Mucosa of rectum (tissue), 2 donors: ENCODE measurements around the gene PTGIS.
A peak's percentile ranks its signal among the peaks of the same experiment; 100 is the strongest.

ENCODE experiments used
- H3K27ac ChIP-seq, 2 donors: one replicate each; pipeline ENCODE4 v1.7.0; 2013; ENCODE audit warnings: inconsistent platforms in 2 of 2, low read depth in 2 of 2, low read length in 2 of 2
- H3K27me3 ChIP-seq, 2 donors: one replicate each; pipeline ENCODE4 v1.7.0; 2013; ENCODE audit warnings: low read length in 2 of 2; ENCODE audit not compliant: control insufficient read depth in 2 of 2, insufficient read depth in 2 of 2
- H3K36me3 ChIP-seq, 2 donors: one replicate each; pipeline ENCODE4 v1.7.0; 2013; ENCODE audit warnings: low read length in 2 of 2; ENCODE audit not compliant: control insufficient read depth in 2 of 2, insufficient read depth in 2 of 2
- H3K4me1 ChIP-seq, 2 donors: one replicate each; pipeline ENCODE4 v1.7.0; 2013; ENCODE audit warnings: low read length in 2 of 2, mild to moderate bottlenecking in 1 of 2; ENCODE audit not compliant: control insufficient read depth in 2 of 2, insufficient read depth in 2 of 2
- H3K4me3 ChIP-seq, 2 donors: one replicate each; pipeline ENCODE4 v1.7.0; 2013; ENCODE audit warnings: low read length in 2 of 2
- H3K9ac ChIP-seq, 2 donors: one replicate each; pipeline ENCODE4 v1.7.0; 2013; ENCODE audit warnings: low read length in 2 of 2, low read depth in 1 of 2, mild to moderate bottlenecking in 1 of 2
- H3K9me3 ChIP-seq, 2 donors: one replicate each; pipeline ENCODE4 v1.7.0; 2013; ENCODE audit warnings: low read length in 2 of 2; ENCODE audit not compliant: control insufficient read depth in 2 of 2
- donor health status: healthy.
- donor health status: Normal muscosa, but diverticular disease.

The PTGIS gene

DNA sequence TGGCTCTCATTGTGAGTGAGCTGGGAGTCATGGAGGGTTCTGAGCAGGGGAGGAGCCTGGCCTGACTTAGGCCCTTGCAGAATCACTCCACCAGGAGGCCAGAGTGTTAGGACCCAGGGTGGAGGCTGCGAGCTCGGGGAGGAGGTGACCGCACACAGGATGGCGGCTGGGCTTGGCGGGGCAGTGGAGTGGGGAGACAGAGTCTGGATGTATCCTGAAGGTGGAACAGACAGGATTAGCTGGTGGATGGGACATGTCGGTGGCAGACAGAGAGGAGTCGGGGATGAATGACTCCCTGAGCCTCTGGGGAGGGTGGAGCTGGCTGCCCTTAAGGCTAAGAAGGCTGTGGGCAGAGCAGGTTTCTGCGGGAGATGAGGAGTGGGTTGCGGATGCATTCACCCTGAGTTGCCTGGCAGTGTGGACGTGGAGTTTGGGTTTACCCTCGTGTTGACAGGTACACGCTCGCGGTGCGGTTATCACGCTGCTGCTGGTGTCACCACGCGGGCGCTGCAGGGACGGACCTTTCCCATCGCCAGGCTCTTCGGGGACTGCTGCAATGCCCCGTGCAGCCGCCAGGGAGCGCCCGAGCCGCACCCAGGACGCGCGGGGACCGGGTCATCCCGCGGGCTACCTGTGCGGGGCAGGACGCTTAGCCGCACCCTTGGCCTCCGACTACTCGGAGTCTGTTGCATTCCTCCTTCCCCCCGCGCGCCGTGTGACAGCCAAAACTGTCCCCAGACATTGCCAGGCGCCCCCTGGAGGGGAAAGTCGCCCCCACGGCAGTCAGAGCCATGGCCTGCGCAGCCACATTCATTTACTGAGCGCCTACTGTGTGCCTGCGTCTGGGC is 43.0 kb upstream of the PTGIS start:
- Histone ChIP-seq H3K4me3 (peak overlapping the region; percentile 49 to 70), H3K27ac (no peak overlapping the region), H3K9ac (peak overlapping the region; percentile 32 to 56), H3K27me3 (peaks cover 2 to 3% of the 10 kb centered on the region in 2 donors), H3K4me1 (peaks cover 14 to 19% of the 10 kb centered on the region in 2 donors), H3K36me3 (no peaks in the 10 kb centered on the region), H3K9me3 (no peaks in the 10 kb centered on the region)

DNA sequence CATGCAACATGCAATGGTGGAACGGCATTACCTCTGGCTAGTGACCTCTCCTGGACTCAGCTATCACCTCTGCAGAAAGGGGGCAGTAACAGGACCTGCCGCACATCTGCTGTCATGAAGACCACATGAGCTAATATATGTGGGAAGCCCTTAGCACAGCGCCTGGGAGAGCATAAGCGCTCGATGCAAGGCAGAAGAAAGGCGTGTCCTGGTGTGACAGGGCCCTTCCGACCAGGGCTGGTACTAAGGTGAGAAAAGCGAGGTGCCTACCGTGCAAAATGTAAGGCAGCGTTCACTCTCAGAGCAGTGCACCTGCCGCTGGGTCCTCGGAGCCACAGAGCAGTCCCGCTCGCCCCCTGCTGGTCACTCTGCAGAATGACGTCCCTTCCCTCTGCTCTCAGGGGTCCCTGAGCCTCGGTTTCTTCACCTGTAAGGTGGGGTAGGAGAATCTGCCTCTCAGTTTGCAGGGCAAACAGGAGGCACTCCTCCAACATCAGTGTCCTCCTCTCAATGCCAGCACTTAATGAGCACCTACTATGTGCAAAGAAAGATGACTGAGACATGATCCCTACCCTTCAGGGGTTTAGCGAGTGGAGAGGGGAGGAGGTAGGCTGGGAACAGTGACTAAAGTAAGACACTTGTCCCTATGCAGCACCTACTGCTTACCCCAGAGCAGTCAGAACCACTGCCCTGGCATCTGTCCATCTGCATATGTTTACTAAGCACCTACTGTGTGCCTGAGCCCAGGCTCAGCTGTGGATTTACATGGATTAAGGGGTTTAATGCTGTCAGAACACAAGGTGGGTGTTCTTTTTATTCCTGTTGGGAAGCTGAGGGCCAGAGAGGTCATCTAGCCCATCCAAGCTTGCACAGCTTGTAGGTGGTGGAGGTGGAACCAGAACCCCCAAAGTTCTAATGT is 41.1 kb upstream of the PTGIS start:
- Histone ChIP-seq H3K27me3 (peaks cover 2 to 3% of the 10 kb centered on the region in 2 donors), H3K36me3 (no peaks in the 10 kb centered on the region), H3K4me1 (peaks cover 14% of the 10 kb centered on the region in 2 donors), H3K27ac (no peak overlapping the region), H3K9me3 (no peaks in the 10 kb centered on the region), H3K4me3 (peak overlapping the region; percentile 40 to 59), H3K9ac (no peak overlapping the region)

- Histone ChIP-seq H3K4me3 (no peak overlapping the region), H3K4me1 (peaks cover 14% of the 10 kb centered on the region in 2 donors), H3K9me3 (no peaks in the 10 kb centered on the region), H3K27me3 (peaks cover 2 to 3% of the 10 kb centered on the region in 2 donors), H3K9ac (no peak overlapping the region), H3K27ac (no peak overlapping the region), H3K36me3 (no peaks in the 10 kb centered on the region)
These were observed 39.6 kb upstream of the PTGIS start for GRCh38 chr20:49607568-49607967.

DNA sequence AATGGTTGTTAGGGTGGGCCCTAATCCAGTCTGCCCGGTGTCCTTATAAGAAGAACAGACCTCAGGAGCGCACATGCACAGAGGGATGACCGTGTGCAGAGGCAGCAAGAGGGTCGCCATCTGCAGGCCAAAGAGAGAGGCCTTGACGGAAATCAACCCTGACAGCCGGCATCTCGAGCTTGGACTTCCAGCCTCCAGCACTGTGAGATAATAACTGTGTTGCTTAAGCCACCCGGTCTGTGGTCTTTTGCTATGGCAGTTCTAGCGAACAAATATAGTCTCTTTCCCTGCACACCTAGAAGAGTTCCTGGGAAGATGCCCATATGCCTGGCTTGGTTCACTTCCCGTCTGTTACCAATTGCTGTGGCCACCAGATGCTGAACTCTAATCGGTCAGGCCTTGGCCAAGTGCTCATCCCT is 35.3 kb upstream of the PTGIS start:
- Histone ChIP-seq H3K9ac (no peak overlapping the region), H3K4me3 (no peak overlapping the region), H3K36me3 (no peaks in the 10 kb centered on the region), H3K9me3 (no peaks in the 10 kb centered on the region), H3K4me1 (no peaks in the 10 kb centered on the region), H3K27ac (no peak overlapping the region), H3K27me3 (peaks cover 0 to 3% of the 10 kb centered on the region in 2 donors)

GRCh38 chr20:49602345-49603208 is 34.6 kb upstream of the PTGIS start:
- Histone ChIP-seq H3K27ac (no peak overlapping the region), H3K27me3 (no peaks in the 10 kb centered on the region)

GRCh38 chr20:49601153-49601924 is 33.4 kb upstream of the PTGIS start:
- Histone ChIP-seq H3K9ac (no peak overlapping the region), H3K4me3 (no peak overlapping the region), H3K4me1 (no peaks in the 10 kb centered on the region), H3K27ac (no peak overlapping the region), H3K27me3 (no peaks in the 10 kb centered on the region), H3K9me3 (no peaks in the 10 kb centered on the region), H3K36me3 (no peaks in the 10 kb centered on the region)

More at GRCh38 chr20:49602345-49603208, 34.6 kb upstream of the PTGIS start:
- no peak overlapping the region for H3K4me3 ChIP-seq
- H3K4me1 ChIP-seq: no peaks in the 10 kb centered on the region
- no peaks in the 10 kb centered on the region for H3K36me3 ChIP-seq
- H3K9me3 ChIP-seq: no peaks in the 10 kb centered on the region
- H3K9ac ChIP-seq: no peak overlapping the region

DNA sequence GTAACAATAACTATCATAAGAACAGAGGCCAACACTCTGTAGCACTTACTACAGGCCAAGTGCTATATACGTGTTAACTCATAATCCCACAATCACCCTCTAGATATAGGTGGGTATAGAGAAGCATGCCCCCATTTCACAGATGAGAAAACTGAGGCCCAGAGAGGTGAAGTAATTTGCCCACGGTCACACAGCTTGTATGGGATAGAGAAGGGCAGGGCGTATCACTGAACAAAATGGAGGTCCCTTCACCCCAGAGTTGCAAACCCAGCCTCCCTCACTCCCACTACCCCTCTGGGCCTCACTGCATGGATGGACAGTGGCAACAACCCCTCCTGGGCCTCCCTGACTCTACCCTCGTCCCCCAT is 31.8 kb upstream of the PTGIS start:
- H3K4me3 ChIP-seq: no peak overlapping the region
- H3K9ac ChIP-seq: no peak overlapping the region
- H3K9me3 ChIP-seq: no peaks in the 10 kb centered on the region
- no peaks in the 10 kb centered on the region for H3K27me3 ChIP-seq
- H3K4me1 ChIP-seq: peaks cover 1 to 2% of the 10 kb centered on the region in 2 donors
- no peak overlapping the region for H3K27ac ChIP-seq
- H3K36me3 ChIP-seq: no peaks in the 10 kb centered on the region

DNA sequence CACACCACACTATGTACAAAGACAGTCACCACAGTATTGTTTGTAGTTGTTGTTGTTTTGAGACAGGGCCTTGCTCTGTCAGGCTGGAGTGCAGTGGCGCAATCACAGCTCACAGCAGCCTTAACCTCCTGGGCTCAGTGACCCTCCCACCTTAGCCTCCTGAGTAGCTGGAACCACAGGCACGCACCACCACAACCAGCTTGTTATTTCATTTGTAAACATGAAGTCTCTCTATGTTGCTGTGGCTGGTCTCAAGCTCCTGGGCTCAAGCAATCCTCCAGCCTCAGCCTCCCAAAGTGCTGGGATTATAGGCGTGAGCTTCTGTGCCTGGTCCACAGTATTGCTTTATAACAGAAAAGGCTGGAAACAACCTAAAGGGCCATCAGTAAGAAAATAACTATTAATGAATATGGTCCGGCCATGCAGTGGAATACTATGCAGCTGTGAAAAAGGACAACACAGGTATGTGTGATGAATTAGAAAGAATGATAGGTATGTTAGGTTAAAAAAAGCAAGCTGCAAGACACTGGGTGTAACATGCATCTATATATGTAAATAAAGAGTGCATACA is 30.0 kb upstream of the PTGIS start:
- H3K27ac ChIP-seq: no peak overlapping the region
- H3K9ac ChIP-seq: no peak overlapping the region
- H3K36me3 ChIP-seq: no peaks in the 10 kb centered on the region
- H3K27me3 ChIP-seq: no peaks in the 10 kb centered on the region
- H3K4me3 ChIP-seq: no peak overlapping the region
- peaks cover 5 to 8% of the 10 kb centered on the region in 2 donors for H3K4me1 ChIP-seq
- H3K9me3 ChIP-seq: no peaks in the 10 kb centered on the region
